HL-60 (cell line): Measurements from ENCODE around the gene FAM47E.

Source experiments
- DNase-seq, 2 experiments: peaks; one replicate each; pipeline ENCODE4 v3.0.0-alpha.2; 2010 to 2020; ENCODE audit warnings: low read depth in 1 of 2, low spot score in 1 of 2
- H3K27ac ChIP-seq: fragments of 250-450 bp; sonication (Bioruptor Pico); replicated peaks from 2 replicates; pipeline ENCODE4 v1.5.1; 2020; ENCODE audit warnings: mild to moderate bottlenecking, moderate library complexity
- H3K27me3 ChIP-seq: fragments of 250-450 bp; sonication (Bioruptor Pico); 2 replicates; pipeline ENCODE4 v1.5.1; 2021; ENCODE audit warnings: mild to moderate bottlenecking, moderate library complexity; ENCODE audit not compliant: insufficient read depth, poor library complexity, severe bottlenecking
- H3K4me3 ChIP-seq: replicated peaks from 2 replicates; pipeline ENCODE4 v1.5.1; 2011; ENCODE audit warnings: mild to moderate bottlenecking, control low read depth, low read length; ENCODE audit not compliant: insufficient read depth
- CTCF ChIP-seq: IDR thresholded peaks from one replicate; pipeline ENCODE4 v1.5.1; 2011; ENCODE audit warnings: low read length, control low read depth, inconsistent platforms; ENCODE audit not compliant: insufficient read depth
- GABPA ChIP-seq: IDR thresholded peaks from 2 replicates; pipeline ENCODE4 v1.6.1; 2012; ENCODE audit warnings: low read depth
- POLR2AphosphoS5 ChIP-seq: IDR thresholded peaks from 2 replicates; pipeline ENCODE4 v1.6.1; 2012; ENCODE audit warnings: low read depth
- REST ChIP-seq: IDR thresholded peaks from 2 replicates; pipeline ENCODE4 v1.6.1; 2012; ENCODE audit warnings: low read depth; ENCODE audit not compliant: insufficient replicate concordance
- SPI1 ChIP-seq: IDR thresholded peaks from 2 replicates; pipeline ENCODE4 v1.6.1; 2012; ENCODE audit warnings: low read depth, mild to moderate bottlenecking, borderline replicate concordance

Gene FAM47E

DNA sequence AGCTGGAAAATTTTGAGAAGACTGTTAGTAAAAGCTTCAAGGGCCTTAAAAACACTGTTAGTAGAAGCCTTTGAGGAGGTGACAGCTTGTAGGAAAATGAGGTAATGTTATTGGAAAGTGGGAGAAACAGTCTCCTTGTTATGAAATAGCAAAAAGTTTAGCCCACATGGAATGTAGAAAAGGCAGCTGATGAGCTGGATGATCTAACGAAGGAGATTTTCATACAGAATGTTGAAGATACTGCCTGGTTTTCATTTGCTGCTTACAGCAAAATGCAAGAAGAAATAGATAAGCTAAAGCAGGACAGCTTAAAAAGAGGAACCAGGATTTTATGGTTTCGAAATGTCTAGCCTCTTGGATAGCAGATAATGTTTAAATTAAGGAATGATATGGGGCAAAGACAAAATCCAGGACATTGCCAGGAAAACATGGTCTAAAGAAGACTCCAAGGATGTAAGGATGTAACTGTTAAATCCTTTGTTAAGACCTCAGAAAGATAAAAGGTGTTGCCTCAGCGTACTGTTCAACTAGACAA, 44.8 kb downstream of the FAM47E start:
- TF ChIP-seq CTCF (no peak), GABPA (no peak), POLR2AphosphoS5 (no peak), SPI1 (peak; percentile 82), REST (no peak)
- no peak overlapping the region for H3K27ac ChIP-seq
- H3K27me3 ChIP-seq, result no peaks in the 10 kb centered on the region
- DNase-seq, result no peak
- no peak overlapping the region for H3K4me3 ChIP-seq

DNA sequence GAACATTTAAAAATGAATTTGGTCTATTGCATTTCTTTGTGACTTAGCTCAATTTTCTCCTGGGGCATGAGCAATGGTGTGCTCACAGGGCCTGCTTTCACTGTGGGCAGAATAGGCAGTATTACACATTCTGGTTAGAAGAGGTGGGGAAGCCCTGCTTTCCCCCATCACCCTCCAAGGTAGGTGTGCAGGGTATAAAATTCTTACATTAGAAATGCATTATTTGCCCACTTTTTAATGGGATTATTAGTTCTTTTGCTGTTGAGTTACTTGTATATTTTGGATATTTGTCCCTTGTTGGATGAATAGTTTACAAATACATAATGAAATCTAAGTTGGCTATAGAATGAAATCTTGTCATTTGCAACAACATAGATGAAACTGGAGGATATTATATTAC, 46.7 kb downstream of the FAM47E start:
- H3K27ac ChIP-seq, result no peak overlapping the region
- no peak overlapping the region for H3K4me3 ChIP-seq
- H3K27me3 ChIP-seq, result no peaks in the 10 kb centered on the region
- TF ChIP-seq CTCF (no peak), REST (no peak), POLR2AphosphoS5 (no peak), GABPA (no peak), SPI1 (no peak)
- DNase-seq, result no peak

DNA sequence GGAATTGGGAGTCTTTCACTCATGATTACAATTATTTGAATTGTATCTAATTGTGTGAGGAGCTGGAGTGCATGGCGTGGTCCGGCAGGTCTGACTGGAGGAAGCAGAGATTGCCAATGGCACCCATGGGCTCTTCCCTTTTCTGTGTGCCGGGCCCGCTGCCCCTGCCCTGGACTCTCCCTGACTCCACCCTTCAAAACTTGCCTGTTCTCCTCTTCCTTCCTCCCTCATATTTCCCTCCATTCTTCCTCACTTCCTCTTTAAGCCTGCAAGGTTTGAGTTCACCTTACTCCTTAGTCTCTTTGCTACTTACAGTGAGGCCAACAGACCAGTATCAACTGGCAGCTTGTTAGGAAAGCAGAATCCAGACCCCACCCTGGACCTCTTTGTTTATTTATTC, 48.5 kb downstream of the FAM47E start:
- Histone ChIP-seq H3K4me3 (no peak overlapping the region), H3K27ac (peak overlapping the region; percentile 37), H3K27me3 (no peaks in the 10 kb centered on the region)
- no peak for TF ChIP-seq REST
- TF ChIP-seq SPI1, result peak; percentile 91
- DNase-seq, result peak; percentile 61 to 63
